COLO829 (cell line): ENCODE data around the gene GREM2.

ENCODE experiments used
- DNase-seq: peaks from one replicate; pipeline ENCODE4 v3.0.0; 2012; ENCODE audit warnings: low spot score

GREM2 gene

DNA sequence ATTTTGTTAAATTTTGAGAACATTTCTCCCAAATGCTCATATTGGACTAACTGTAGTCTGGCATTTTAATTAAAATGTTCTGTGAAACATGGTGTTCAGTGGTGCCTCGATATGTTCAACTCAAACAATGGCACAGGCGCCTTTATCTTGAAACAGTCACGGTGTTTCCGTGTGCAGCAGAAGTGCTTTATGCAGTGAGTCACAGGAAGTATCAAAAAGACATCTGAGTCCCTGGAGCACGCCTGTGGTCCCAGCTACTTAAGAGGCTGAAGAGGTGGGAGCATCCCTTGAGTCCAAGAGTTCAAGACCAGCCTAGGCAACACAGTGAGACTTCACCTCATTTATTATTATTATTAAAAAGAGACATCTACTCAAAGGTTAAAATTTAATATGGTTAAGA is 52.2 kb downstream of the GREM2 start:
- no peak for DNase-seq

DNA sequence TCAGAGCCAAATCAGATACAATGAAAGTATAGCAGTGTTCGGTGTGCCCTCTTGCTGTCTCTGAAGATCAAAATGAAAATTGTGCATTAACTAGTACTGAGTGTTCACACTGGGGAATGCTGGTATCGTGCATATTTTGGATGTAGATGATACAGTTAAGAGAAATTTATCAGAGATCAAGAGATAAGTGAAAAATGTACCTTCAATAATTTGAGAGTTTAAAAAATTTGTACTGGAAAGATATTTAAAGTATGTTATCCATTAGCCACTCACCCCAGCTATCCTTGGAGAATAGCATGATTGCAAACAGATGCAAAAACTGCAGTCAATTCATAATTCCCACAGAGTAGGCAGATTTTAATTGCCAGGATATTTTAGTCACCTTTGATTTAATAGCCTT is 56.4 kb downstream of the GREM2 start:
- no peak for DNase-seq

DNA sequence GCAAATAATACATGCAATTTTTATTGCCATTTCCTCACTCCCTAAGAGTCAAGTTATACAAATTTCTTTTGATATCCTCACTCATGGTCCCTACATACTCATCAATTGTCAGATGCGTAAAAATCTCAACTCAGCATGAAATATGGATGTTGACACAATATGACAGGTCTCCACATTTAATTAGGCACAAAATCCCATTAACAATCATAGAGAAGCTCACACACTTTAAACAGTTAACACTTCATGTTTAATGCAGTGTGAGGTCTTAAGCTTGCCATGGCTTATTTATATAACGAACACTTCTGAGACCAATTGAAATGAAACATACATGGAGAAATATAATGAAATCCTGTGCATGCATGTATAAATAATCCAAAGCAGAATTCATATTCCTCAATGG is 58.6 kb downstream of the GREM2 start:
- DNase-seq: no peak

DNA sequence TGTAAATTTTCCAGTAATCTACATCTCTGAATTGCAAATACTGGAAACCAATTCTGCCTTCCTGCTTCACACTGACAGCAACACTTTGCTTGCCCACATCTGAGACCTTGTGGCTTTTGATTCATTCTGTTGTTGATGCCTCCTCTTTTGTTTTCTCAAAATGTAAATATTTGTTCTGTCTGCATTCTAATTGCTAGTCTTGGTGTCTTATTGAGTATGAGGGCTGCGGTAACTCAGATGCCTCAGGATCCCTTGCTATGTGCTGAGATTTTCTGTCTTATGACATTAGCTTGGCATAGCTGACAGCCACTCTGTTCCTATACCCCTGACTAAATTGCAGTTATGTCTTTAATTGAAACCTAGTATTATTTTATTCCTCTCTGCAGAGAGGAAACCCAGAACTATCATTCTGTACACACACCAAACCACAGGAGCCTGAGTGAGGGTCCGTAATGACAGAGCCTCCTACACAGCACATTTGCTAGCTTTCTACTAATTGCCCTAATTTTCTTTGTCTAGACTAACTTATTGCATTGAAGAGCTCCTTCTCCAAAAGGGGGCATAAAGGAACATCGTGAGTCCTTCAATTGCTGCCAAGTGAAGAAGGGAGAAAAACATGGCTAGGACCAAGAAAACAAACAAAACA is 72.1 kb downstream of the GREM2 start:
- DNase-seq: no peak

DNA sequence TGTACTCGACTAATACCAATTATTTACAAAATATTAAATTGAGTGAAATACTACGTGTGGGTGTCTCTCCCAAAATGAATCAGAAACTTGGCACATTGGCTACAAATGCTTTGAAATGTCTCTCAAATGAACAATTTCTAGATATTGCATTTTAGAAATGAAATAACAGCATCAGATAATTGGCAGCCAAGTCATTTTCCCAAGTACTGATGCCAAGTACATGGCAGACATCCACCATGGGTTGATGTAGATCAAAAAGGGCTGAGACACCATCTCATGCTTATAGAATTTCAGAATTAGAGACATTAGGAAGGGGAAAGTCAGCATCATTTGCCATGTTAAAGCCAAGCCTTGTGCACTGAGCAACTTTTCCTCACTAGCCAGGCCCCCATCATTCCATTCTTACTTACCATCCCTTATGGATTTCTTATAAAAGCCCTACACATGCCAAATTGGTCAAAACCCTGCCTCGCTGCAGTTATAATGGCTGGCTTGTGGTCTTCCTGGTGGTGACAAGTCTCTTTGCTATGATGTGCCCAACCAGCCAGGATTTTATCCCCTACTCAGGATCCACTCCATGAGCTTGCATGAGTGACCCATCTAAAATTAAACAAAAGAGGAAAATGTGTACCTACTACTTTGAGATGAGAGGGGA is 73.1 kb downstream of the GREM2 start:
- no peak for DNase-seq

DNA sequence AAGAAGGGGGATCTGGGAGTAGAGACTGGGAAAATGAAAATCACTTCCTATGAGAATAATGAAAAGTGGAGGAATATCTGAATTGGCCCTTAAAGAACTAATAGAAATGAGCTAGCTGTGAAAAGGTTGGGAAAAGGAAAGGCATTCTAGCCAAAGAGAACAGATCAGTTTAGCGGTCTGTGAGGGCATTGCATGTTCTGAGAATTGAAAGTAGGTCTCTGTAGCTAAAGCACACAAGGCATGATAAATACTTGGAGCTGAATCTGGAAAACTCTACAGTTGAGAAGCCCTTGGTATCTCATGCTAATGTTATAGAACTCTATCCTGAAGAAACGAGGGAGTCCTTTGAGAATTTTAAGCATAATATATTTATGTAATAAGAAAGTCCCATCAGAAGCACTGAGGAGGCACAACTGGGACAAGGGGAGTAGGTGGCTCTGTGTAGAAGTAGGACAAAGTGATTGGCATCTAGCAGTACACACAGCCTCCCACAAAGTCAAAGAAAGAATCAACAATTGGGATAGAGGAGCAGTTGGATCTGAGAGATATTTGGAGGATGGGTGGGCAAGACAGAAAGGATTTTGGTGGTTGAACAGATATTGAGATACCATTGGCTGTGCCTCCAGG is 78.7 kb downstream of the GREM2 start:
- no peak for DNase-seq

DNA sequence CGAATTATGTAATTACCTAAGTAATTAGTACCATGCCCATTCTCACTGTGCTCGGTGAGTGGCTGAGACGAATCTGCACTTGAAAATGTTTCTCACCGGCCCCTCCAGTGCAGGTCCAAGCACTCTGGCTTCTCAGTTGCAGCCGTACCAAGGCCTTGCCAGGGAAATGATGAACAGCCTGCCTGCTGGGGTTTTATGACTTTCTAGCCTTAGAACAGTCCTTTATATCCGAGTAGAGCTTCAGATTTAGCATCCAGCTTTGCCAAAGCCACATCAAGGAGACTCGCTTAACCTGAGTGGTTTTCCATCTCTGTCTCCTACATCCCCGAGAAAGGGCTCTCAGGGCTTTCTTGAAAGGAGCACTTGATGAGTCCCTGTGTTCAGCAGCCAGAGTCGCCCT is 83.4 kb downstream of the GREM2 start:
- no peak for DNase-seq

DNA sequence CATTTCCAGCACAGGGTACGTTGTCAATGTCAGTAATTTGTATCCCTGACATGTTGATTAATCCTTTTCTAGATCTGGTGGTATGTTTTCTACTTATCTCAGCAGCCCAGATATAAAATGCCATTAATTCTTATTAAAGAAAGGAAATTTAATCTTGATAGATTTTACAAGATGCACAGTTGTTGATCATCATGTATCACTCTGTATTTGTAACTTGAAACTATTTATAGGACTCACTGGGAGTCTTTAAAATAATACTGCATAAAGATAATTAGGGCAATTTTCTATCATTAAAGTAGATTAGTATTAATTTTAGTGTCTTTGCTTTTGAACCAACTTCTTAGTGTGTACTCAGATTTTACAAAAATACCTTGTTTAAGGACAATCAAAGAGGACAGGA is 84.9 kb downstream of the GREM2 start:
- no peak for DNase-seq

DNA sequence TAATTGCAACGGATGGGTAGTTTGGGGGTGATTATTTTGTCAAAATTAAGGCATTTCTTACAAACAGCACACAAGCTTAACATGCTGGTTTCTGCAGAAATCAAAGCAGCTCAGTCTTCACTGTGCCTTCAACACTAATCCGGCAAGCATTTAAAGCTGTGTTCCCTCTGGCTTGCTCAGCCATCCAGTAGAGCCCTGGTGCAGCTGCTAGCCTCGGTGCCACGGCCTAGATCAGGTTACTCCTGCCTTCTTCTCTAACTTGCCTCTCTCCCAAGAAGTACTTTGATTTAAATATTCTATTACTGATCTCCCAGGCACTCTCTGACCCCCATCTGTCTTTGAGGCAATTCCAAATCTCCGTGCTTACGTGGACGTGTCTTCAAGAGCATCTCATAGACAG is 85.6 kb downstream of the GREM2 start:
- no peak for DNase-seq

DNA sequence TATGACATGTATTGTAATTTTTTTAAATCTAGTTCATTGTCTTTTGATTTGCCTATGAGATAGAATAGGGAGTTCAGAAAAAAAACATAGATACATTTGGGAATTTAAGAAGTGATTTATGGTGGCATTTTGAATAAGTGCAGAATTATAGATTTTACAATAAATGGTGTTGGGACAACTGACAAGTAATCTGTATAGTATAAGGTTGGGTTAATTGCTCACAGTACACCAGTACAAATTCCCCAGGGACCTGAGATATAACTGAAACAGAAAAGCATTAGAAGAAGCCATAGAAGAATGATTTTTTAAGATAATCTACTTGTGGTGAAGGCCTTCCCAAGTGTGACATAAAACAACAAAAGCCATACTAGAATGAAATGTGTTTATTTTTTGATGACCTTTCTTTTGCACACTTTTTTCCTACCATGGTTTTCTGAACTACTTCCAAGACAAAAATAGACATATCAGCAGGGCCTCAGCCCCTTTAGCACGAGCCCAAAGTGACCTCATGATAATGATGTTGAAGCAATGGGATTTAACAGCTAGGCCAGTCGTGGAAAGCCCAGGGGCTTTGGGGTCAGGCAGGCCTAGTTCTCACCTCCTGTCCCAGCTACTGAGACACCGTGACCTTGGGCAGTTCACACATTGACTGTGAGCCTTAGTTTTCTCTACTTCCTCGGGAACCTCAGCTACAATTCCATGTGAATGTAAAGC is 87.4 kb downstream of the GREM2 start:
- DNase-seq: no peak

DNA sequence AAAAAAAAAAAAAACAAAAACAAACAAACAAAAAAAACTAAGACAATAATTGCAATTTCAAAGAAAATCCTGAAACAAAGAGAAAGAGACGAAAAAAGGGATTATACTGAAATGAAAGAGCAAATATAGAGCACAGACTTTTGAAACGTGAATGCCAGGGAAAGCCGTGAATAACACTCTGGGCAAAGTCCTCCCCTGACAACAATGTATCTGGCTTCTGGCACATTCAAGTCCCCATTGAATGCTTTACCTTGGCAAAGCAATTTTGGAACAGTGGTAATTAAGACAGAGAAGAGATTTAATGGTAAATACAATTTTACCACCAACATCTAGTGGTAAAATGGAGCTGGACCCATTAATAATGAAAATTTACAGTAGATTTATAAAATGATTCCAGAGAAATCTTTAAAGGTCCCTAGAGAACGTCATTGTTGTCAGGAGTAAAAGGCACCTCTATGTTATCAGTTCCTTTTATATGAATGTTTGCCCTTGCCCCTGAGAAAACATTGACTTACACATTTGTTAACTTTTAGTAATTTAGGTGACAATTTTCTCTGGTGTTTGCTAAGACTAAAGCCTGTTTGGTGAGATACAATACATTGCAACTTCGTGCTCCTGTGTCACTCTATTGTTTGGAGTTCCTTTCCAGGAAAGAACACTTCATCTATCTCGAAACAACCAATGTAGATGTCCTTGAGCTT is 89.7 kb downstream of the GREM2 start:
- no peak for DNase-seq

DNA sequence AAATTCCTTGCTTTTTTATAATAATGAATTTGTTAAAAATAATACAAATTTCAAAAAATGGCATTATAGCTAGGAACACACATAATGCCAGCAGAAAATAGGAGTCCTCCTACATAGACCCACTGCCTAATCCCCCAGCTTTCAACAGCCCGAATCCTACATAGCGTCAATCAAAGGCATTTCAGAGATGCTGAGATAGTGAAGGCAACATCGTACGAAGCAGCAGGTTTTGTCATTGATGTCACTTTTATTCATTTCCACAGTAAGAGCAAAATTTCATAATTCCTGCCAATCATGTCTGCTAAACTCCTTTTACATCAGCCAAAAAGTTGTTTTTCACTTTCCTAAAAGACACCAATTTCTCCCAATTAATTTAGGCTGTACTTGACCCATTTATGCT is 94.1 kb downstream of the GREM2 start:
- no peak for DNase-seq

DNA sequence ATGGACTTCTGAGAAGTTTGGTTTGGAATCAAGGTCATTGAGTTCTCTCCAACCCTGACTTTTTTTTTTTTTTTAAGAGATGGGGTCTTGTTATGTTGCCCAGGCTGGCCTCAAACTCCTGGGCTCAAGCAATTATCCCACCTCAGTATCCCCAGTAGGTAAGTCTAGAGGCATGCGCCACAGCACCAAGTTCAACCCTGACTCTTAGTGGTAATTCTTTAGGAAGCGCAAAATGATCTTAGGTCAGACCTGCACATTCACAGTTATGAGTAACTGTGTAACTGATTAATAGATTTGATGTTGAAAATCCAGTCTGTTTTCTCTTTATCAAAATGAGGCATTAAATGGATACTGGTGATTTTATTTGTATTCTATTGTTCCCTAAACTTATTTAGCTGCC is 95.9 kb downstream of the GREM2 start:
- DNase-seq: no peak

DNA sequence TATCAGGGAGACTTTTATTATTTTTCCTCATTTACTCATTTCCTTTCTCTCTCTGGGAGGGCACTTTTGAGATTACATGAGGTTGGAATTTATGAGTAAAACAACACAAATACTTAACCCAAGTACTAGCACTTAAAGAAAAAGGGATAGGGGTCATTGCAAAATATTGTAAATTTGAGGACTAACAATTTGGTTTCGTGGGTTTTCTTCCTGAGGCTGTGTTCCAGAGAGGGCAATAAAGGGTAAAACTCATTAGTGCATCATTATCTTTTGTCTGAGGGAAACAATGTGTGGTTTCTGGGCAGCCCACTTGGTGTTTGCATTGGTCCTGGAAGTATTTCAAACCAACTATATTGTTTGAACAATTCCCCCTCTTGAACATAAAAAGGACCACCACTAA is 96.5 kb downstream of the GREM2 start:
- no peak for DNase-seq

DNA sequence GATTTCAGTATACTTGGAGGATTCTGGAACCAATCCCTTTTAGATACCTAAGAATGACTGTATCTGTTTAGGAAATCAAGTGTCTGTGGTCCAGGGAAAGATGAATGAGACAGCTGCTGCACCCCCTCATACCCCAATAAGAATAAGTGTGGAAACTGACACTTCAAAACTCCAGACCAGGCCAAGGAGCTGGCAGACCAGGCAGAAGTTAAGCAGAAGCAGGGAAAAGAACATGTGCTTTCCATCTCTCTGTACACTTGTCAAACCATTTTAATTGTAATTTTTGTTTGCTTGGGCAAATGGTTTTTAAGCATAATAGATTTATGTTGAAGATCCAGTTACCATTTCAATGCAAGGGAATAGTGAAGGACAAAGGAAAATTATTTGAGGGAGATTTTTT is 100.2 kb downstream of the GREM2 start:
- DNase-seq: no peak

DNA sequence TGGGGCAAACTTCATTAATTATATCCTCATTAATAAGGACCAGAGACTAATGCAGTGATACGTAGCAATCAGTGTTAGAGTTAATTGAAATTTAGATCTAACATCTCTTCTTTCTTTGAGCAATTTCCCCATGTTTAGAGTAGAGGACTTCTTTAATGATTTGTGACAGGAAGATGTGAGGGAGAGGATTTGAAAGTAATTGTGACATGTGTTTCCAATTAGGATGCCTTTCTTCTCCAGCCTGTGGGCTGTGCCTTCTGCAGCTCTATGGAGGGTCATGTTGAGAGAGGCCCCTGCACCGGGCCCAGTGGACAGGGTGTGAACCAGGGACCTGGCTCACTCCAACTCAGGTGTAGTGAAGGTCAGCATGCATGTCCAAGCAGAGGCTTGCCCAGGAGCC is 103.0 kb downstream of the GREM2 start:
- no peak for DNase-seq

DNA sequence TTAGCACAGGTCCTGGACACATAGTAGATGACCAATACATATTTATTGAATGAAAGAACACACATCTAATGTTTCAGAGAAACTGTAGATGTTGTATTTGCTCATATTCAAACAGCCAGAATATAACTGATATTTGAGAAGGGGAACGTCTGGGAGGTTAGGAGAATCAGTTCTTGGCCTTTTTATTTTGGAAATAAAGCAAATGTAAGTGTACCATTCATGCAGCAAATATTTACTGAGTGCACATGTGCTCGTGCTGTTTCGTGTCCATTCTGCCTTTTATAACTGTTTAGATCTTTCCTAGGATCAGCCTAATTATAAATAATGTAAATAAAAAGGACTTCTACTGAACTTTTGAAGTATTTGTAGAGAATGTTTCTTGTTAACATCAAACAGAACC is 103.8 kb downstream of the GREM2 start:
- no peak for DNase-seq

DNA sequence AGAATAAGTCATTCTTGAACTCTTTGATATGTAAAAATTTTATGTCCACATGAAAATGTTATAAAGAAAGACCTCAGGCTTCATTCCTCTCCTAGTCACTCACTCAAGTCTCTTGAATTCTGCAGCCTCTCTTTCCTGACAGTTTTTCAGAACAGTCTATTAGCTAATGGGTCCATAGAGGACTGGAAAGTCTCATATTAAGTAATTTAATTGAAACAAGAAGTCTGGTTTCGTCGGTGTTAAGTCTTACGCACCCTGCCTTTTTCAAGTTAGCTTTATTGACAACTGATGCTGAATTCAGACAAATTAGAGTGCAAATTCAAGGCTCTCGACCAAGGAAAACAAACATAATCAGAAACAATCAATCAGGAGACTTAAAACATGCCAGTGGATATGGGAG is 105.8 kb downstream of the GREM2 start:
- DNase-seq: no peak

DNA sequence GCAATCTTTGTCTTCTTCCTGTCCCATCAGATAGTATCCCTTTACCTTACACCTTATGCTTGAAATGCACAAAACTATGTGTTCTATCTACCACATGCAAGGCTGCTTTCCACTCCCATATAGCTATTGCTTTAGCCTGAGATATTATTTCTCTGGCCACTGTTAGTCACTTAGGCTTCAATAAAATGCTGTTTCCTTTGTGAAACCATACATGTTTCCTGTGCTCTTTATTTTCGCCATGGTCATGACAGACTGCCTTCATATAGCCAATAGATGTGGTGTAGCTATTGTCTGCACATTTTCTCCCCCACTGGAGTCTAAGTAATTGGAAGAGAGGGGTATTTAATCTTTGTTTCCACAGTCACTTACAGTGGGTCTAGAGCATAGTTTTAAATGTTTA is 108.4 kb downstream of the GREM2 start:
- no peak for DNase-seq

DNA sequence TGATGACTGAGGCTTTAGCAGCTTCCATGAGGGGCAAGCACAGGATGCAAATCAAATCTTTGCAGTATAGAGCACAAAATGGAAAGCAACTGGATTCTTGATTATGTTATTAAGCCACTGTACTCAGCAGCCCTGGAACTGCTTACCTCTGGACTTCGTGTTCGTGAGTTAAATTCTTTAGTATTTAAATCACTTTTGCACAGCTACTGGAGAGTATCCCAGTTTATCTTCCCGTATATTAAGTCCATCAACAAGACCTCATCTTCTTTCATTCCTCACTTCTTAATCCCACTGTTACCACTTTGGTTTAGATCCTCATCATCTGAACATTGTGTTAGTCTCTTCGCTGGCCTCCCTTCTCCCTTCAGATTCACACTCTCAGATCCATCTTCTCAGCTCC is 108.9 kb downstream of the GREM2 start:
- no peak for DNase-seq

DNA sequence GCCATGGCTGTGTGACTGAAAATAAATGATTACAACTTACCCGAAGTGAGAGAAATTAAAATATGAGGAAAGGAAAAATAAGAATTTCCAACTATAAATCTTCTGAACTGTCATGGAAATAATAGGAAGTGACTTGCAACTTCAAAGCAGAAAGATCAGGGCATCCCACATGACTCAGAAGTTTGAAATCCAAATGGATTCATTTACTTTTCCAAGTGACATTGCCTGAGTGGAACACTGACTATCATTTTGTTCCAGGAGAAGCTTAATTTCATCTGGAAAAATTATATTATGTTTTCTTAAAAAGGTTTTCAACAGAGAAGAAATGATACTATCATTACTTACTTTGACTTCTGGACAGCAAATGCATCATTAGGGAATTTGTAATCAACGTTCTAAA is 110.8 kb downstream of the GREM2 start:
- peak; percentile 68 for DNase-seq

DNA sequence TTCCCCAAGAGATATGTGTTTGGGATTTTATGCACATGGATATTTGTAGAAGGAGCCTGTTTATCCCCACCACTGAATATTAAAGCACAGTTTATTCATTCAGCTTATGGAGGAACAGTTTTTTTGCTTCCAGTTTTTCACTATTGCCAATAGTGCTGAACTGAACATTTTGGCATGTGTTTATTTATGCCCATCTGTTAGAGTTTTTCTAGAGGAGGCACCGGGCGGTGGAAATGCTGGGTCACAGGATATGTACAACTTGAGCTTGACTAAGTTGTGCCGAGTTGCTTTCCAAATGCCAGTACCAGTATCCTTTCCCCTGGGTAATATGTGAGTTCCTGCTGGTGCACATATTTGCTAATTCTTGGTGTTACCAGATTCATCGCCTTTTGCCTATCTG is 111.3 kb downstream of the GREM2 start:
- DNase-seq: no peak

DNA sequence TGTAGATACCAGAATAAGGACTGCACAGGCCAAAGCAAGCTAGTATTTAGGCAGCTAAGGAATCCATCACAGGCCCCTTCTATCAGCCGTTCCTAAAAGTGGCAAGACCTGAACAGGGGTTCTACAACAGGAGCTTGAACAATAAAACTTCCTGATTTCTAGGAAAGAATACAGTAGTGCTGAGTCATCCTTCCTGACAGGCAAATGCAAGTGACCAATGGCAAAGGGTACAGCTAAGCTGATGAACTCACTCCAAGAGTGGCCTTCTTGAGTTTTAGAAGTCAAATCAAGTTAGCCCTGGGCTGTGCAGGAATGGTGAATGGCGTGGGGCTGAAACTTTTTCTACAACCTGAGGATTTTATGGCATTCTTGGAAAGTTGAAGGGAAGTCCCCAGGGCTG is 112.9 kb downstream of the GREM2 start:
- DNase-seq: peak; percentile 35
